Measurements from ENCODE around the gene ATF3. TPM values are rescaled to one million over a fixed set of nuclear protein-coding genes. Genes with fewer than 3 reads are reported as not detected.

ATF3 gene
- total RNA-seq, 1 experiment from 2014 or later: 43.2 TPM

DNA sequence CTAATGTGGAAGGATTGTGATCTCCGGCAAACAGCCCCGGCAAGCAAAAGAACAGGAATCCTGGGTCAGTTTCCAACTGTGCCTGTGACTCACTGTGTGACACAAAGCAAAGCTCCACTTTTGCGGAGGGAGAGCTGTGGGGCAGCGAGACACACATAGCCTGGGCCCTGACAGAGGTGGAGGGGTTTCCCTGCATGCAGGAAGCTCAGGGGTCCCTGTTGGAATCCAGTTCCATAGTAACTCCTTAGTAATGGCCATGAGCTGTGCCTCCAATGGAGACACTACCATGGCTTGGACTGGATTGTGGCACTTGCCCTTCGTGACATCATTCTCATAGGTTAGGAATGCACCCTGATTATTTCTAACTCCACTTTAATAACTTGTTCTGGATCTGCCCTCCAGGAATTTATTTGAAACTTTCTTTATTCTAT is 47.0 kb upstream of the ATF3 start:
- H3K9me2 ChIP-seq (ENCODE audit: insufficient read depth): no peaks in the 10 kb centered on the region
- peak overlapping the region; percentile 46 for H3K9ac ChIP-seq (ENCODE audit: low read length)
- H3K9me3 ChIP-seq (ENCODE audit: control insufficient read depth in 1 of 2, insufficient read depth in 1 of 2, low read depth in 1 of 2, low read length in 2 of 2): peaks cover 0 to 8% of the 10 kb centered on the region in 2 experiments; a peak in 1 of 4 replicates
- CTCF ChIA-PET: no interaction called here
- peak overlapping the region; percentile 93 for H2AFZ ChIP-seq (ENCODE audit: low read depth, low read length, poor library complexity, severe bottlenecking)
- DNase-seq (ENCODE audit: low read depth, low spot score): peak; percentile 64
- H3K36me3 ChIP-seq (ENCODE audit: control insufficient read depth in 1 of 2, insufficient read depth in 2 of 2, low read length in 2 of 2): no peaks in the 10 kb centered on the region
- no peaks in the 10 kb centered on the region for H3K27me3 ChIP-seq (ENCODE audit: insufficient read depth, low read length)
- no TSS peak for BruUV-seq (replicated peaks)
- H4K20me1 ChIP-seq (ENCODE audit: insufficient read depth): no peaks in the 10 kb centered on the region
- H3K4me1 ChIP-seq (ENCODE audit: control insufficient read depth in 1 of 2, insufficient read depth in 2 of 2, low read length in 2 of 2): peaks cover 22 to 64% of the 10 kb centered on the region in 2 experiments
- POLR2A ChIA-PET: interaction anchor here (1.0 to 2.0 kb wide), 3 partner anchors 11 to 47 kb away, joined by 3 to 7 read pairs (median 3); partner anchors contain the start of gene ATF3
- H3K27ac ChIP-seq (ENCODE audit: low read depth, low read length): peak overlapping the region; percentile 75
- intact Hi-C loops (cut with micrococcal nuclease): loop anchor here (1.0 kb wide), 1 partner anchor 47 kb away; the partner anchor contains the start of gene ATF3
- TF ChIP-seq, protein P1, sequence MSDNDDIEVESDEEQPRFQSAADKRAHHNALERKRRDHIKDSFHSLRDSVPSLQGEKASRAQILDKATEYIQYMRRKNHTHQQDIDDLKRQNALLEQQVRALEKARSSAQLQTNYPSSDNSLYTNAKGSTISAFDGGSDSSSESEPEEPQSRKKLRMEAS (IDR thresholded peaks at IDR 0.05): peak; percentile 29; the same call in 1 of the 2 replicates
- TF ChIP-seq, protein P2, sequence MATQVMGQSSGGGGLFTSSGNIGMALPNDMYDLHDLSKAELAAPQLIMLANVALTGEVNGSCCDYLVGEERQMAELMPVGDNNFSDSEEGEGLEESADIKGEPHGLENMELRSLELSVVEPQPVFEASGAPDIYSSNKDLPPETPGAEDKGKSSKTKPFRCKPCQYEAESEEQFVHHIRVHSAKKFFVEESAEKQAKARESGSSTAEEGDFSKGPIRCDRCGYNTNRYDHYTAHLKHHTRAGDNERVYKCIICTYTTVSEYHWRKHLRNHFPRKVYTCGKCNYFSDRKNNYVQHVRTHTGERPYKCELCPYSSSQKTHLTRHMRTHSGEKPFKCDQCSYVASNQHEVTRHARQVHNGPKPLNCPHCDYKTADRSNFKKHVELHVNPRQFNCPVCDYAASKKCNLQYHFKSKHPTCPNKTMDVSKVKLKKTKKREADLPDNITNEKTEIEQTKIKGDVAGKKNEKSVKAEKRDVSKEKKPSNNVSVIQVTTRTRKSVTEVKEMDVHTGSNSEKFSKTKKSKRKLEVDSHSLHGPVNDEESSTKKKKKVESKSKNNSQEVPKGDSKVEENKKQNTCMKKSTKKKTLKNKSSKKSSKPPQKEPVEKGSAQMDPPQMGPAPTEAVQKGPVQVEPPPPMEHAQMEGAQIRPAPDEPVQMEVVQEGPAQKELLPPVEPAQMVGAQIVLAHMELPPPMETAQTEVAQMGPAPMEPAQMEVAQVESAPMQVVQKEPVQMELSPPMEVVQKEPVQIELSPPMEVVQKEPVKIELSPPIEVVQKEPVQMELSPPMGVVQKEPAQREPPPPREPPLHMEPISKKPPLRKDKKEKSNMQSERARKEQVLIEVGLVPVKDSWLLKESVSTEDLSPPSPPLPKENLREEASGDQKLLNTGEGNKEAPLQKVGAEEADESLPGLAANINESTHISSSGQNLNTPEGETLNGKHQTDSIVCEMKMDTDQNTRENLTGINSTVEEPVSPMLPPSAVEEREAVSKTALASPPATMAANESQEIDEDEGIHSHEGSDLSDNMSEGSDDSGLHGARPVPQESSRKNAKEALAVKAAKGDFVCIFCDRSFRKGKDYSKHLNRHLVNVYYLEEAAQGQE (IDR thresholded peaks at IDR 0.05; ENCODE audit: low read depth): no peak
- TF ChIP-seq JUND (IDR thresholded peaks at IDR 0.05): peak; percentile 87
- peak; percentile 47; the same call in 1 of the 2 replicates for TF ChIP-seq POLR2AphosphoS5 (IDR thresholded peaks at IDR 0.05; ENCODE audit: low read depth, low read length)
- TF ChIP-seq CEBPB (IDR thresholded peaks at IDR 0.05; ENCODE audit: low read depth): peak; percentile 66
- no peak for TF ChIP-seq ZFX (IDR thresholded peaks at IDR 0.05)
- TF ChIP-seq SIN3A (IDR thresholded peaks at IDR 0.05; ENCODE audit: low read depth): peak; percentile 47; the same call in 1 of the 2 replicates
- TF ChIP-seq SP1 (IDR thresholded peaks at IDR 0.05; ENCODE audit: low read depth): peak; percentile 75
- peak; percentile 91 for TF ChIP-seq FOSL1 (IDR thresholded peaks at IDR 0.05; ENCODE audit: low read depth)
- peak; percentile 15; the same call in 1 of the 2 replicates for TF ChIP-seq RAD21 (IDR thresholded peaks at IDR 0.05; ENCODE audit: low read depth)
- peak; percentile 69; the same call in 1 of the 2 replicates for TF ChIP-seq CBX3 (IDR thresholded peaks at IDR 0.05; ENCODE audit: low read depth)
- TF ChIP-seq, protein P3, sequence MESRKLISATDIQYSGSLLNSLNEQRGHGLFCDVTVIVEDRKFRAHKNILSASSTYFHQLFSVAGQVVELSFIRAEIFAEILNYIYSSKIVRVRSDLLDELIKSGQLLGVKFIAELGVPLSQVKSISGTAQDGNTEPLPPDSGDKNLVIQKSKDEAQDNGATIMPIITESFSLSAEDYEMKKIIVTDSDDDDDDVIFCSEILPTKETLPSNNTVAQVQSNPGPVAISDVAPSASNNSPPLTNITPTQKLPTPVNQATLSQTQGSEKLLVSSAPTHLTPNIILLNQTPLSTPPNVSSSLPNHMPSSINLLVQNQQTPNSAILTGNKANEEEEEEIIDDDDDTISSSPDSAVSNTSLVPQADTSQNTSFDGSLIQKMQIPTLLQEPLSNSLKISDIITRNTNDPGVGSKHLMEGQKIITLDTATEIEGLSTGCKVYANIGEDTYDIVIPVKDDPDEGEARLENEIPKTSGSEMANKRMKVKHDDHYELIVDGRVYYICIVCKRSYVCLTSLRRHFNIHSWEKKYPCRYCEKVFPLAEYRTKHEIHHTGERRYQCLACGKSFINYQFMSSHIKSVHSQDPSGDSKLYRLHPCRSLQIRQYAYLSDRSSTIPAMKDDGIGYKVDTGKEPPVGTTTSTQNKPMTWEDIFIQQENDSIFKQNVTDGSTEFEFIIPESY (IDR thresholded peaks at IDR 0.05; ENCODE audit: extremely low read depth, insufficient replicate concordance, low read length): no peak
- TF ChIP-seq EZH2 (IDR thresholded peaks at IDR 0.05): no peak
- peak overlapping the region in 1 of 2 experiments; percentile 41; a peak in 2 of 4 replicates for H3K4me3 ChIP-seq (replicated peaks in 1 of 2; ENCODE audit: low read depth in 1 of 2, low read length in 2 of 2)
- ATAC-seq: peak; percentile 76
- RAD21 ChIA-PET (ENCODE audit: low non-redundant PET in 1 of 2, low total read pairs in 2 of 2, uncharacterized antibody in 2 of 2, unreplicated experiment in 2 of 2): no interaction called here
- H3K79me2 ChIP-seq (ENCODE audit: insufficient read depth, low read length): no peaks in the 10 kb centered on the region
- H3K4me2 ChIP-seq (ENCODE audit: low read length): peak overlapping the region; percentile 76
